Activated T-cell treated with anti-CD3 and anti-CD28 coated beads for 4 hours (primary cell): ENCODE measurements around the gene HCFC1R1.
A peak's percentile ranks its signal among the peaks of the same experiment; 100 is the strongest.
"Not testable (repeated sequence)": the region's sequence is repeated elsewhere in the genome, so short reads cannot be mapped to it uniquely, and the experiment has no call there.

Experiments
- DNase-seq: peaks from one replicate; pipeline ENCODE4 v3.0.0-alpha.2; 2020

Gene HCFC1R1

GRCh38 chr16:3023669-3024478 lies at the start of gene HCFC1R1, which contains the start of gene THOC6:
HCFC1R1 (minus strand) TSS chr16:3023942; CDS start chr16:3023941, 1 bp downstream.
THOC6 (plus strand) TSS chr16:3024035; CDS start chr16:3024327, 292 bp downstream.
- peak; percentile 91 for DNase-seq

- DNase-seq, result no peak
Measured at GRCh38 chr16:3073448-3073847, 49.7 kb upstream of the HCFC1R1 start.

GRCh38 chr16:3072576-3073263 lies 49.0 kb upstream of the HCFC1R1 start:
- not testable (repeated sequence) for DNase-seq

- DNase-seq, result not testable (repeated sequence)
Measured at GRCh38 chr16:3072148-3072547, 48.4 kb upstream of the HCFC1R1 start.

- DNase-seq, result no peak
Measured at GRCh38 chr16:3071655-3072054, 47.9 kb upstream of the HCFC1R1 start.

- no peak for DNase-seq
Measured at GRCh38 chr16:3070608-3071111, 46.9 kb upstream of the HCFC1R1 start.

- not testable (repeated sequence) for DNase-seq
Measured at GRCh38 chr16:3069146-3069545, 45.4 kb upstream of the HCFC1R1 start.

- no peak for DNase-seq
Measured at GRCh38 chr16:3068487-3068886, 44.7 kb upstream of the HCFC1R1 start.

GRCh38 chr16:3066440-3066748 lies 42.7 kb upstream of the HCFC1R1 start:
- DNase-seq, result no peak

- DNase-seq, result no peak
Measured at GRCh38 chr16:3065742-3066439, 42.1 kb upstream of the HCFC1R1 start.

- peak; percentile 68 for DNase-seq
Measured at GRCh38 chr16:3065069-3065741, 41.5 kb upstream of the HCFC1R1 start, which contains the start of gene IL32. IL32 (plus strand) TSS chr16:3065640; CDS start chr16:3065812, 172 bp downstream.

GRCh38 chr16:3063625-3064386 lies 40.1 kb upstream of the HCFC1R1 start:
- DNase-seq, result no peak

GRCh38 chr16:3062553-3062952 lies 38.8 kb upstream of the HCFC1R1 start:
- no peak for DNase-seq

GRCh38 chr16:3060339-3061127 lies 36.8 kb upstream of the HCFC1R1 start:
- DNase-seq, result no peak

- no peak for DNase-seq
Measured at GRCh38 chr16:3059723-3060242, 36.0 kb upstream of the HCFC1R1 start.

- peak; percentile 80 for DNase-seq
Measured at GRCh38 chr16:3059041-3059722, 35.4 kb upstream of the HCFC1R1 start.

- DNase-seq, result no peak
Measured at GRCh38 chr16:3058139-3059030, 34.6 kb upstream of the HCFC1R1 start.

GRCh38 chr16:3057181-3058138 lies 33.7 kb upstream of the HCFC1R1 start:
- DNase-seq, result no peak
